Neural cell (in vitro differentiated cells): Measurements from ENCODE around the gene TXNL1.

ENCODE experiments used
- CTCF ChIP-seq: fragments of 450-650 bp; IDR thresholded peaks from 2 replicates; pipeline ENCODE4 v1.5.1; 2014; ENCODE audit warnings: antibody characterized with exemption, mild to moderate bottlenecking, moderate library complexity; ENCODE audit not compliant: poor library complexity, severe bottlenecking
- EP300 ChIP-seq: fragments of 450-650 bp; conservative IDR thresholded peaks from 2 replicates; pipeline ENCODE4 v1.6.1; 2014; ENCODE audit warnings: antibody characterized with exemption, mild to moderate bottlenecking, moderate library complexity; ENCODE audit not compliant: poor library complexity, severe bottlenecking
- EZH2 ChIP-seq: fragments of 200-600, 300-800 bp; shearing (Covaris generic), sonication (generic); IDR thresholded peaks from 2 replicates; pipeline ENCODE4 v1.6.1; 2014; ENCODE audit warnings: antibody characterized with exemption, low read length, borderline replicate concordance, mild to moderate bottlenecking; ENCODE audit not compliant: insufficient read depth, poor library complexity, severe bottlenecking
- SMC3 ChIP-seq: fragments of 450-650 bp; conservative IDR thresholded peaks from 2 replicates; pipeline ENCODE4 v1.6.1; 2014; ENCODE audit warnings: antibody characterized with exemption, mild to moderate bottlenecking, moderate library complexity; ENCODE audit not compliant: poor library complexity

GRCh38 chr18:56627991-56628390, 10.4 kb downstream of the TXNL1 start:
- TF ChIP-seq CTCF (no peak), EP300 (no peak), EZH2 (no peak), SMC3 (no peak)
